ENCODE results near the gene AAR2.

Gene AAR2

DNA sequence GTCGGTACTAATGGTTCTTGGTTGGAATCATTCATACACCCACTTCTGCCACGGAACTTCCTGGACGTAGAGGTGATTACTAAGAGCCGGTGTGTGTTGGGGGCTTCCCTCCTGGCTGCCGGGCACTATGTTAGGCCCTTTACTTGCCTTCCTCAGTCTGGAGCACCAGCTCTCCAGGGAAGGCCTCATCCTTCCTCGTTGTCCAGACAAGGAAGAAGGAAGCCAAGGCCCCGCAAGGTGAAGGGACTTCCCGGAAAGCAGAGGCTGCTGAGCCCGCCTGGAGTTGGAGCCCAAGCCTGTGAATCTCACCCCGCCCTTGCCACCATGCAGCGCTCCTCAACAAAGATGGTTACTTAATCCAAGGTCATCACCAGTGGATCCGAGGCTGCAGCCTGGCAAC lies 26.2 kb downstream of the AAR2 start:
- DNase-seq = no peak

DNA sequence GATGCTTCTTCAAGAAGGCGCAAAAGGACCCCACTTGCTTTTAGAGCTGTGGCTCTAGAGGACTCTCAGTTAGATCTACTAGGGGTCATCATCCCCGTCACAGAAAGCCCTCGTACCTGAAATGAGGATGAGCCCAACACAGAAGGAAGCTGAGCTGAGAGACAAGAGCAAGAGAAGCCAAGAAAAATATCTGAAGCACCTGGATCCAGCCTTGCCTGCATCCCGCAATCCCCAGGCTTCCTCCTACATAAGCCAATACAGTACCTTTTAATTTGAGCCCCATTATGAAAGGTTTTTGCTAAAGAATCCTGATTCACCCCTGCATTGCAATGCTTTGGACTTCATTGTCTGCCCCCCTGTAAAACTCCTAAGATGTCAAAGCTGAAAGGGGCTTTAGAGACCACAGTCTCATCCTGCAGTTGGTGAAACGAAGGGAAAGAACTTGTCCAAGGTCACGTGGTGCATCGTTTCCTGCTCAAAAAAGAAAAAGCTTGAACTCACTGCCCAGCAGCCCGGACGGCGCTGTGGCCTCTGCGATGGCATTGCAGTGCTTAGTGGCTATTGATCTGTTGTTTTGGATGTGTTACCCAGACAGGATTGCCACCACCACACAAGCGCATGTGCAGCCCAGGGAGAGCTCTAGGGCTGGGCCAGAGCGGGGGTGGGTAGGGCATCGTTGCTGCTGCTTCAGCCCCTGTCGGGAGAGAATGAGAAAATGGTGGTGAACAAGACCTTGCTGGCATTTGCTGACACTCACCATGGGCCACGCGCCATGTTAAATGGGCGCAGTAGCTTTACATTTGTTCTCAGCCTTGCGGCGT lies 28.4 kb downstream of the AAR2 start:
- no peak for DNase-seq

DNA sequence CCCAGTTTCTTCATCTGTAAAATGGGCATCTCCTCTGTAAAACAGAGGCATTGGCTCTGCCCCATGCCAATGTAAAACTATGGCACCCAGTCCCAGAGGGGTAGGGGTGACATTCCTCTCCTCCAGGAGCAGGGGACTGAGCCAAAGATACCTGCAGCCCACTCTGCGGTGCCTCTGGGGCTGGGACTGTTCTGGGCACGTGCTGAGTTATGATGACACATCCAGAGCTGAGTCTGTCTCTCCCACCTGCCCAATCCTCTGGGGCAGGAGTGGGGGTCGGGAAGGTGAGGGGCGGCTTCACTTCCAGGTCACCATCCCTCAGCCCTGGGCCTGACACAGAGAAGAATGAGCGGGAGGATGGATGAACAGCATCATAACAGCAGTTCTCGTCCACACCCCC lies 29.9 kb downstream of the AAR2 start:
- DNase-seq = no peak

DNA sequence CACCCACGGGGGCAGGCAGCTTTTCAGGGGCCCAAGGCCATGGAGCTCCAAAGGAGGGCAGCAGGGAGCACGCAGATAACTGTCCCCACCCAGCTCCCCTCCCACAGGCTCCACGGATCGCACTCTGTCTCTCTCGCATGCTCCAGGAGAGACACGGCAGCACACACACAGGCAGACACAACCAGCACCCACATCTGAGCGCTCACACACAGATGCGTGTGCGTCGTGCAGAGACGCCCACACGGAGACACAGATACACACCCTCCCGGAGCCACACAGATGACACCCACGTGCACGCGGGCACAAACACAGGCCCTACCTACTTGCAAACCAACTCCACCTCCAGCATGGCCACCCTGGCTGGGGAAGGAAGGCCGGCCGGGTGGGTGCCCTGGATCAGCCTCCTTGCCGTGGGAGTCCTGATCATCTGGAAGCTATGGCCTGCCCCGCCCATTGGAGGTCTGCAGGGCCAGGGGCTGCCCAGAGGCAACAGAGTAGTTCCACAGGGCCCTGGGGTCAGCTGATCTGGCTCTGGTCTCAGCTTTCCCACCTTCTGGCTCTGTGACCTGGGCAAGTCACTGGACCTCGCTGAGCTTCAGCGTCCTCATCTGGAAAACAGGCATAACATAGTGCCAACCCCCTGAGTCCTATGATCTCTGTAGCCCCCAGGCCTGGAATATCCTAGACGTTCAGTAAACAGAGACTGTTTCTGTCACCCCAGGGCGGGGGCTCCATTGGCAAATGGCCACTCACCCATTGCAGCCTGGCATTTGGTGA lies 31.5 kb downstream of the AAR2 start:
- no peak for DNase-seq

DNA sequence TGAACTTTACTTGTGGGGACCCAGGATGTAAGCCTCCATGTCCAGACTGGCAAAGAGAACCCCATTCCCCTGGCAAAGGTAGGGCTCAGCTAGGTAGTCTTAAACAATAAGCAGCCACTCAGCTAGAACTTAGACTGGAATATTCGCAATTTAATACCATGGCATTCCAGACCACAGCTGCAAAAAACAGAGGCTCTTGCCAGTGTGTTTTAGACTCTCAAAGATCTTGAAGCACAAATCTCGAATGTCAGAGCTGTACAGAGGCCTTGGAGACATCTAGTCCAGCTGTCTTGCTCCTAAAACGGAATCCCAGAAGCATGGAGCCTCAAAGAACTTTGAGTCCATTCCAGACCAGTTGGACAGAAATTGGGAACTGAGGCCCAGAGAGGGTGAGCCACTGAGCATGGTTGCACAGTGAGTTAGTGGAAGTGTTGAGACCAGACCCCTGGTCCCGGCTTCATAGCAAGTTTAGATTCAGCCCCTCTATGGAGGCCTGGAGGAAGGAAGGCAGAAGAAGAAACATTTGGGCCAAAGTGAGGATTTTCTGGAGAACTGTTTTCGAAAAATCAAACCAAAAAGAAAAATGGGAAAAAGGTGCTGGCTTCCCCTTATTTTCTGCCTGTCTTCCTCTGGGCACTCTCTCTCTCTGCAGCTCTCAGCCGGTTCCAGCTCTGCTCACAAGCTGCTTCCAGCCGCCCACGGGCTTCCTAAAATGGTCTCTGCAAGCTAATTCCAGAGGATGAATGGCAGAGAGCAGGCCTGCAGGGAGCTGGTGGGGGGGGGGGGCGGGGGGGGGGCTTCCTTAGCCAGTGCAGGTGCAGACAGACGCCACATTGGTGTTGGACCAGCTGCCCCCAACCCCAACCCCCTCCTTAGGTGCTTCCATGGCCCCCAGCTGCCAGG lies 32.4 kb downstream of the AAR2 start:
- no peak for DNase-seq

DNA sequence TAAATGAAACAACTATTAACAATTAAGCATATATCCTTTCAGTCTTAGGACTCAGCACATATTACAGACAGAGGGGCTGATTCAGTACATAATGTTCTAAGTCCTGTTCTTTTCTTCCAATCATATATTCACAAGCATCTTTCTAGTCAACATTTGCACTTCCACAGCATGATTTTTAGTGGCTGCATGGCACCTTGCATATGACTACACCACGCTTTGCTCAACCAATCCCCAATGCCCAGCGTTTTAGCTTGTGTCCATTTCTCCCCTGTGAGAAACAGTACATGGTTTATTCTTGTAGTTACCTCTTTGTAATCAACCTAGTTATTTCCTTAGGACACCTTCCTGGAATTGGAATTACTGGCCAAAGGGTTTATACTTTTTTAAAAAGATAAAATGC lies 33.2 kb downstream of the AAR2 start:
- DNase-seq = no peak

DNA sequence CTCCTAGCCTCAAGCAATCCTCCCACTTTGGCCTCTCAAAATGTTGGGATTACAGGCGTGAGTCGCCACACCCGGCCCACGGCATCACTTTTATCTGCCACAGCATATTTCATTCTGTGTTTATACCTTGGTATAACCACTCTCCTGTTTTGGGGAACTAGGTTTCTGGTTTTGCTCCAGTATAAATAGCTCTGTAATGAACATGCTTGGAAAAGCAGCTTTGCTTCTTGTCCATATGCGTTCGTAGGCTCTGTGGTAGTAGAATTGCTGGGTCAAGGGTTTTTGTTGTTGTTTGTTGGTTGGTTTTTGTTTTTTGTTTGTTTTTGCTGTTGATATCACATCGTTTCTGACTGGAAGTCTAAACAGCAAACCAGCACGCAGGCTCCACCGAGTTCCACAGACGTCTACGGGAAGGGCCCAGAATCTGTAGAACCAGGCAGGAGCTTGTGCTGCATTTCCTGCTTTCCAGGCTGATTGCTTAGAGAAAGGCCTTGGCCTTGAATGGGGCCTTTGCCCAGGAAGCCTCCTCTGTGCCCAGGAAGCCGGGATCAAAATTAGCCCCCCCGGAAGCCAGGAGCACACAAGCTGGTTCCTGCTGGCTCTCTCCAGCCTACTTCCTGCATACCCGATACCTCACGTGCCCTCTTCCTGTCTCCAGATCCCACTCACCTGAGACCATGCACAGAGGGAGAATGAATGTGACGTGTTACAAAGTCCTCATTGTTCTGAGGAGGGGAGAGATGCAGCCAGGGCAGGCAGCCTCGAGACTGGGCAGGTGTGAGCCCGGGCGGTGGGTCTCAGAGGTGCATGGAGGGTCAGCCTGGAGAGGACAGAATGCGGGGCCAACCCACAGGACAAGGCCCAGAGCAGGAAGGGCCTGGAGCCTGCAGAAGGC lies 34.7 kb downstream of the AAR2 start:
- no peak for DNase-seq

DNA sequence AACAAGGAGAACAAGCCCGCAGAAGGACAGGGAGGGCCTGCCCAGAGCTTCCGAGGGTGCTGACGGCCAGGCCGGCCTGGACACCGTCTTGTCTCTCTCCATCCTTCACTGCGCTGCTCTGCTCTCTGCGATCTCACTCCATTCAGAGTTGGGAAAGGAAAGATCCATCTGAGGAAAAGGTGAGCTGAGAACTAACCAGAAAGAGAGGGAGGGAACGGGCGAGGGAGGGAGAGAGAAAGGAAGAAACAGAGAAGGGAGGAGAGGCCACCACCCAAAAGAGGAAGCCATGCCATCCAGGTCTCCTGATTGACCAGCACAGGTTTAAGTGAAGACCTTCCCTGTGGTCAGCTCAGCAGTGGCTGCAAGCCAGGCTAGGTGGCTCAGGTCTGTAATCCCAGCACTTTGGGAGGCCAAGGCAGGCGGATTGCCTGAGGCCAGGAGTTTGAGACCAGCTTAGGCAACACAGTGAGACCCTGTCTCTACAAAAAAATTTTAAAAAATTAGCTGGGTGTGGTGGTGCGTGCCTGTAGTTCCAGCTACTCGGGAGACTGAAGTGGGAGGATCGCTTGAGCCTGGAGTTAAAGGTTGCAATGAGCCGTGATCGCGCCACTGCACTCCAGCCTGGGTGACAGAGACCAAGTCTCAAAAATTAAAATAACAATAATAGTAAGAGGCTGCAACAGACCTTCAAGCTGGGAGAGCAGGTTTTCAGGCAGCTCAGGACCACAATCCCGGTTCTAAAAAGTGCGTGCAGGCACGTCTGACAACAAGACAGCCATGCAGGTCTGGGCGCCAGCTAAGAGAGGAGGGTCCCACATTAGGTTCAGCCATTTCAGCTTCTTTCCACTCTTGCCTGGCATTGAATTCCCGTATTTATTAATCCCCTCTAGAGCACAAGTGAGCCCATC lies 35.6 kb downstream of the AAR2 start:
- DNase-seq = no peak

DNA sequence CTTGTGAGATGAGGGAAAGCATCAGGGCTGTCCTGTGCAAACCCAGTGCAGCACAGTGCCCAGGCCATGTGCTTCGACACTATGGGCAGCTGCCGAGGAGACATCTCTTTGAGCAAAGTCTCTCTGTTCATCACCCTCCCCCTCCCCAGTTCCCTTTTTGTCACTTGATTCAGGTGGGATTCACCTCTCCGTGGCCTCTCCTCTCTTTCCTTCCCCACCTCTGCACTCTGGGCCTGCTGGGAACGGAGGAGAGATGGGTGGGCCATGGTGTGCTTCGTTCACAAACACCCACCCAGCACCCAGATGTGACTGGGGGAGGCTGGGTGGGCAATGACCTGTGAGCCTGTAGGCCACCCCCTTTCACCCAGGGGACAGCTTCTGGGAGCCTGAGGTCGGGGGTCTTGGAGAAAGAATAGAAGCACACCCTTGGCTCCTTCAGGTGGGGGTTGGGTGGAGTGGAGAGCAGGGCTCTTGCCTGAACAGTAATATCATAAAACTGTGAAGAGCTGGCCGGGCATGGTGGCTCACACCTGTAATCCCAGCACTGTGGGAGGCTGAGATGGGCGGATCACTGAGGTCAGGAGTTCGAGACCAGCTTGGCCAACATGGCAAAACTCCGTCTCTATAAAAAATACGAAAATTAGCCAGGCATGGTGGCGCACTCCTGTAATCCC lies 36.4 kb downstream of the AAR2 start:
- no peak for DNase-seq

DNA sequence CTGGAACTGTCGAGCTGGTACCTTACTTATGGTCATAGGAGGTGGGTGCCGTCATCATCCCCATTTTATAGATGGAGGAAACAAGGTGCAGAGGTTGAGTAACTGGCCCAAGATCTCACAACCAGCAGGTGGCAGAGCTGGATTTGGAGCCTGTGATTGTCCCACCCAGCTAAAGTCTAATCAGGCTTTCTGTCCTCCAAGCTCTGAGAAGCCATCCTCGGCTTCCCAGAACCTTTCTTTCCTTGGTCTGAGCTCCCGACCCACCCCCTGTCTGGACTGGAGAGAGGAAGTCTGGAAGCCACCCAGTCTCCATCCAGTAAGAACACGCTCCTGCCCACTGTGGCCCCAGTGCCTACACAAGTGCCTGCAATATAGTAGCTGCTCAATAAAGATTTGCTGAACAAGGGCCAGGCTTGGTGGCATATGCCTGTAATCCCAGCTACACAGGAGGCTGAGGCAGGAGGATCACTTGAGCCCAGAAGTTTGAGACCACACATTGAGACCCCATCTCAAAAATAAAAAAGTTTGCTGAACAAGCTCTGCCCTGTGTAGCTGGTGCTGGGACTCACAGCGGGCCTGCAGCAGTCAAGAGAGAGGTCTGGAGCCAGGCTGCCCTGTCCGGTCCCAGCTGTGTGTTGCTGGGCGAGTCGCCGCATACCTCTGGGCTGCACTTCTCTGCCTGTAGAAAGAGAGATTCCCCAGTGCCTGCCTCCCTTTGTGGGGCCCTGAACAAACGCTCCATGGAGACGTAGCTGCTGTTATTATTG lies 37.3 kb downstream of the AAR2 start:
- no peak for DNase-seq

DNA sequence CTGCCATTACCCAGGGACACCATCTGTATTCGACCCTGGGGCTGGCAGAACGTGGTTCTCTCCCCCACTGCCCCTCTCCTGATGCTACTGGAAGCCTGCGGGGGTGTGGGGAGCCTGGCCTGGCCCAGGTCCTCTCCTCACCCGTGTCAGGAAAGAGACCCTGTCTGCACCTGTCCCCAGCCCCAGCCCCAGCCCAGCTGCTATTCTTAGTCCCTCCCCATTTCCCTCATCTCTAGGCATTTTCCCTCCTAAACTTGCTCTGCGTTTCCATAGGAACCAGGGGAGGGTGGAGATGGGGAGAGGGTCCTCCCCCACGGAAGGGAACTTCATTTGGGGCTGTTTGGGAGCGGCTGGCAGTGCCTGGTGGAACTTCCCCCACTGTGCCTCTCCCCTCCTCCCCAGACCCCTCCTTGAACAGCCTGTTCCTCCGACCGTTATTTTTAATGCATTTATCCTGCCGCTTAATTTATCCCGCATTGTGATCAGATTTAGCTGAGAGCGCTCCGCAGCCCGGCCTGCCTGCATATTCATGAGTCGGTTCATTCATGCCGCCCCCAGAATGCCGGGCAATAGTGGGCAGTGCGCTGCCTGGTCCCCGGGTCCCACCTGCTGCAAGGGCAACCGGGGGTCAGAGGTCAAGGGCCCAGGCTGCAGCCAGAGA lies 38.0 kb downstream of the AAR2 start:
- no peak for DNase-seq

DNA sequence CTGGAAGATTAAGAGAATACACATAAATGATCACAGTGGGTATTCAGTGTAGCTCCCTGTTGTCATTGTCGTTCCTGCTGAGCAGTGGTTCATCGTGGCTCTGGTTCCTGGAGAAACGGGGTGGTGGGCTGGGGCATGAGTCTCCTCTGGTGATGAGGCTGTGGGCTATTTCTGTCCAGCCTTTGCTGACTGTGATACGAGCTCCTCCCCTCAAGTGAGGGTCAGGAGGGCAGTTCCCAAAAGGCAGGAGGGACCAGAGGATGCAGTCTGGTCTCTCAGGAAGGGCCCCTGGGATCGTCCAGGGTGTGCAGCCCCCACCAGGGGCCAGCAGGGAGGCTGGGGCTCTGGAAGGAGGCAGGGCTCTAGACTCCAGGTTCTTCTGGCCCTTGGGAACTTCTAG lies 38.7 kb downstream of the AAR2 start:
- DNase-seq = no peak

DNA sequence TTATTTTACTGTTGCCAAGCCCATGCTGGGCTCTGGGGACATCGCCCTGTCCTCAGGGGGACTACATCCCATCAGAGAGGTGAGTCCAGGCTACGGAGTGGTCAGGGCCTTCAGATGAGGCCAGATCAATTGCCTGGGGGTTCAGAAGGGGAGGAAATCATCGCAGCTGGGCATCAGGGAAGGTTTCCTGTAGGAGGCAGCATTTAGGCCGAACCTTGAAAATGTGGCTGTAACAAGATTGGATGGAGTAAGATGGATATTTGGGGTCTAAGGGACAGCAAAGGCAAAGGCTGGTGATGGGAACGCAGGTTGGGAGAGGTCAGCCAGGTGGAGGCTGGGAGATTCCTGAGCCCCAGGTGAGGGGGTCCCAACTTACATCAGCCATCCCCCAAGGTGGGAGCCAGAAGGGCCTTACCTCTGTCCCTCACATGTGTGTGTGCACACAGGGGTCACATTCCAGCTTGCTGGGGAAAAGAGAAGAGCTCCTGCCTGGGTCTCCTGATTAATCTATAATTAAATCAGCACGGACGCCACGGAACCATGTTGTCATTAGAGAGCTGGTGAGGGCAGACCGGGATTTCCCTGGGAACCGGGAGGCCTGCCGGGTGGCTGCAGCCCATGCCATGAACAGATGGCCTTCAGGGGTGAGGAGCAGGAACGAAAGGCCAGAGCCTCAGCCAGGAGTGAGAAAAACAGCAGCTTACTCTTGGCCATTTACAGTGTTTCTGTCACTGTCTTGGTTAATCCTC lies 39.3 kb downstream of the AAR2 start:
- no peak for DNase-seq

DNA sequence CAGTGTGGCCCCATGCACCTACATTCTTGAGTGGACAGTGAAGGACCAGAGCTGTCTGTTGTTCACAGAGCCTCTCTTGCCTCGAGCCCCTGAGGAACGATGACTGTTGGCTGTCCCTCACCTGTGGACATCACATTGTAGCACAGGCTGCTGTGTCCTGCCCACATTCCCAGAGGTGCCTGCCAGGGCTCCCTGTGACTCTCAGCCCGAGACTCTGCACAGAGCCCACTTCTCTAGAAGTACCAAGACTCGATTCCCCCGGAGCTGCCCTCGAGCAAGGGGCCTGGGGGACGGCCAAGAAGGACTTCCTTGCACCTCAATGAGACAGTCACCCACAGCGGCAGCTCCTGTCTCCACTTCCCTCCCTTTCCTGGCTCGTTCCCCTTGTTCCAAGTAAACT lies 41.3 kb downstream of the AAR2 start:
- DNase-seq = no peak

DNA sequence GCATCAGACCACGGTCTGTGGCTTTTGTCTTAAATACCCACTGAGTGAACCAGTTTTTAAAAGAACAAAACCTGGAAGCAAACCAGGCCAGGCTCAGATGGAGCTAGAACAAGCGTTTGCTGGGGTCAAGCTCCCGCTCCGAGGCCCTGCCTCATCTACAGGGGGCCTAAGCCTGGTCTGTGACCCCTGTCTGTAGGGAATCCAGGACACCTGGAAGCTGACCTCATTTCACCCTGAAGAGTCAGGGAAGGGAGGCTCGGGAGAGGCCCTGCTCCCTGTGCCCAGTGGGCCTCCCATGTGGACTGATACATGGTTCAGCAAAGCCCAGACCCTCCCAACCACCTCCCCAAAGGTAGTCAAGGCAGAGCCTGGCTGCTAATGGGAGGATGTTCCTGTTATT lies 43.1 kb downstream of the AAR2 start:
- no peak for DNase-seq

DNA sequence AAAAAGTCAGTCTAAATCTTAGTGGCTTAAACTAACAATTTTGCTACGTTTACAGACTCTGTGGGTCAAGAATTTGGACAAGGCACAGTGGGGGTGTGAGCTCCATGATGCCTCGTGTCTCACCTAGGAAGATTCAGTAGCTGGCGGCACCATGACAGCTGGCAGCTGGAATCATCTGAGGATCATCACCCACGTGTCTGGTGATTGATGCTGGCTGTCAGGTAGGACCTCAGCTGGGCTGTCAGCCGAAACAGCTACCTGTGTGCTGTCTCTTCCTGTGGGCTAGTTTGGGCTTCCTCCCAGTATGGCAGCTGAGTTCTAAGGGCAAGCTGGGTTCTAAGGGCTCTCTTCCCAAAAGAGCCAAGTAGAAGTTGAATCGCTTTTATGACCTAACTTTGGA lies 43.5 kb downstream of the AAR2 start:
- no peak for DNase-seq

DNA sequence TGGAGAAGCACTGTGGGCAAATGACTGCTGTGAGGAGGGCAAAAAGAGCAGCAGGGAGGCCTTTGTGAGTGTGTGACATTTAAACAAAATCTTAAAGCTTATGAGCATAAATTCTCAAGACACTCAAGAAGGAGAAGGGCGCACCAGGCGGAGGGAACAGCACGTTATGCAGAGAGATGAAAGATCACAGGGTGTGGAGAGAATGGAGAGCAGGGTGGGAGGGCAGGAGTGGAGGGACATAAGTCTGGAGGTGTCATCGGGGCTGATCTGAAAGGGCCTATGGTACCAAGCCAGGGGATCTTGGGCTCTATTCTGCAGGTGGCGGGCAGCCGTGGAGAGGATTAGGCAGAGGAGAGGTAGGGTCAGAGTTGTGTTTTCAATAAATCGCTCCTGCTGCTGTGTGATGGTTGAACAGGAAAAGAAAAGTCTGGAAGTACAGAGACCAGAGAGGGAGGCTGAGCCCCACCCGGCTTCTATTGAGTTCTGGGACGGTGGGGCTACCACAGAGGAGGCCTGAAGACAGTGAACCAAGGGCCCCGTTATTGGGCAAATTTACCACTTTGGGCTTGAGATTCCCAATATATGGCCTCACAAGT lies 45.6 kb downstream of the AAR2 start:
- no peak for DNase-seq

DNA sequence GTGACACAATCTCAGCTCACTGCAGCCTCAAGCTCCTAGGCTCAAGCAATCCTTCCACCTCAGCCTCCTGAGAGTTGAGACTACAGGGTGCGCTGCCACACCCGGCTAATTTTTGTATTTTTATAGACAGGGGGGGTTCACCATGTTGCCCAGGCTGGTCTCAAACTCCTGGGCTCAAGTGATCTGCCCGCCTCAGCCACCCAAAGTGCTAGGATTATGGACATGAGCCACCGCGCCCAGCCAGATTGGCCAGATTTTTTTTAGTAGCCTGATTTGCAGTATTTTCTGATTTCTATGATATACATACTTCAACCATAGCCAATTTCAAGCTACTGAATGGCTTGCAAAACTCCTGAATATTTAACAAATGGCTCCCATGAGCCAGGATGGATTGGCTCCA lies 48.5 kb downstream of the AAR2 start:
- DNase-seq = no peak
